Measurements from ENCODE around the gene PPP1R12B.
"Not testable (repeated sequence)": the region's sequence is repeated elsewhere in the genome, so short reads cannot be mapped to it uniquely, and the experiment has no call there.

The PPP1R12B gene

GRCh38 chr1:202552615-202553014 is 204.1 kb downstream of the PPP1R12B start:
- not testable (repeated sequence) for H3K4me3 Mint-ChIP-seq; DNase-seq (ENCODE audit: low spot score in 2 of 2); ATAC-seq; H3K36me3 Mint-ChIP-seq; H3K27ac Mint-ChIP-seq; H3K9me3 Mint-ChIP-seq; H3K4me1 Mint-ChIP-seq

- not testable (repeated sequence) for ATAC-seq; H3K9me3 Mint-ChIP-seq; H3K4me1 Mint-ChIP-seq; H3K27ac Mint-ChIP-seq; H3K36me3 Mint-ChIP-seq; H3K4me3 Mint-ChIP-seq; DNase-seq (ENCODE audit: low spot score in 2 of 2)
Observed at GRCh38 chr1:202553078-202553477, 204.6 kb downstream of the PPP1R12B start.

DNA sequence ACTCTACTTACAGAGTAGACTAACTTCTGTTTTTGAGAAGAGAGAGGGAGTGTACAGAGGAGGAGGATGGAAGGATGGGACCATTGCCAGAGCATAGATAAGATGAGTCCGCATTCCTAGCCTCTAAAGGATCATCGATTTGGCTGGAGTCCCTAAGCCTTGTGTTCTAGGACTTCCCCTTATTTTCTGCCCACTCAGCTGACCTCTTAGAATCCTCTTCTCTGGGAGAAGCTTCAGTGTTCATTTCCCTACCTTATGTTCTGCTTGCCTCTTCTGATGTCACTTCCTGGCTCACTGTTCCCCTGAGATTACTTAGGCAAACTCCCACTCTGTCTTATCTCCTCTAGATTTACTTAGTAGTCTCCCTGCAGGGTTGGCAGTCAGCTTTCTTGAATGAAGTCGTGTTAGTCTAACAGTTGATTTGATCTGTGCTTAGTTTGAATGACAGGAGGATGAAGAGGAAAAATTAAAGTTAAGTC is 205.1 kb downstream of the PPP1R12B start:
- Mint-ChIP-seq H3K4me1 (no peaks in the 10 kb centered on the region), H3K4me3 (no peak overlapping the region), H3K36me3 (no peaks in the 10 kb centered on the region), H3K27ac (no peak overlapping the region), H3K9me3 (no peaks in the 10 kb centered on the region)
- no peak for DNase-seq (ENCODE audit: low spot score in 2 of 2)
- no peak for ATAC-seq

DNA sequence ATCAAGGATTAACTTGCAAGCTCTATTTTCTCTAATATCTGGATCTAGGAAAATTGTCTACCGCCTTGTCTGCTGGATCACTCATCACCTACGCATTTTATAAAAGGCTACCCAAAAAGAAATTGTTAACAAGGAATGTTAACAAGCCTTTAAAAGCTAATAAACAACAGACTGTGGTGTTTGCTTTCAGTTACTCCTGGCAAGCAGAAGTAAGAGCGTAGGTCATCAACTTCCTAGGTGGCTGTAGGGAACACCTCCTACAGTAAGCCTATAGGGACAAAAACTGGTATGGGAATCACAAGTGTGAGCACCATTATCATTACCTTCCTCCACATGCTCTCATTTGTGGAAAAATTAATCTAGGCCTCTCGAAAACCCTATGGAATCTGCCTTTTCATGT is 206.1 kb downstream of the PPP1R12B start:
- not testable (repeated sequence) for H3K4me1 Mint-ChIP-seq; H3K27ac Mint-ChIP-seq; DNase-seq (ENCODE audit: low spot score in 2 of 2); H3K4me3 Mint-ChIP-seq; ATAC-seq; H3K9me3 Mint-ChIP-seq; H3K36me3 Mint-ChIP-seq

DNA sequence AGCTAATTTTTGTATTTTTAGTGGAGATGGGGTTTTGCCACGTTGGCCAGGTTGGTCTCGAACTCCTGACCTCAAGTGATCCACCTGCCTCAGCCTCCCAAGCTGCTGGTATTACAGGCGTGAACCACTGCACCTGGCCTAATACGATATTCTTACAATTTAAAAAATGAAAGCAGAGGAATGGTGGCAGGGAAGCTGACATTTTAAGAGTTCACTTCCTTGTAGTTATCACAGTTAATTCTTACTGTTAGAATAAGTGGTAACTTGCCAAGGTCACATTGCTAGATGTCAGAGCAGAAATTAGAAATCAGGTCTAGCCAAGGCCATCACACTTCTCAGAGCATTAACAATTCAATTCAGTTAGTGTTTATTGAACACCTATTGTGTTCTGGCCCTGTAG is 207.5 kb downstream of the PPP1R12B start:
- DNase-seq (ENCODE audit: low spot score in 2 of 2); H3K4me3 Mint-ChIP-seq; H3K36me3 Mint-ChIP-seq; H3K4me1 Mint-ChIP-seq; ATAC-seq; H3K9me3 Mint-ChIP-seq; H3K27ac Mint-ChIP-seq: not testable (repeated sequence)

GRCh38 chr1:202557662-202558061 is 209.2 kb downstream of the PPP1R12B start:
- H3K4me1 Mint-ChIP-seq; H3K9me3 Mint-ChIP-seq; H3K36me3 Mint-ChIP-seq; H3K27ac Mint-ChIP-seq; ATAC-seq; H3K4me3 Mint-ChIP-seq; DNase-seq (ENCODE audit: low spot score in 2 of 2): not testable (repeated sequence)

GRCh38 chr1:202561240-202561639 is 212.7 kb downstream of the PPP1R12B start:
- Mint-ChIP-seq H3K36me3 (no peaks in the 10 kb centered on the region), H3K27ac (no peak overlapping the region), H3K4me3 (no peak overlapping the region), H3K9me3 (no peaks in the 10 kb centered on the region), H3K4me1 (peaks cover 20% of the 10 kb centered on the region)
- no peak for DNase-seq (ENCODE audit: low spot score in 2 of 2)
- ATAC-seq: no peak

DNA sequence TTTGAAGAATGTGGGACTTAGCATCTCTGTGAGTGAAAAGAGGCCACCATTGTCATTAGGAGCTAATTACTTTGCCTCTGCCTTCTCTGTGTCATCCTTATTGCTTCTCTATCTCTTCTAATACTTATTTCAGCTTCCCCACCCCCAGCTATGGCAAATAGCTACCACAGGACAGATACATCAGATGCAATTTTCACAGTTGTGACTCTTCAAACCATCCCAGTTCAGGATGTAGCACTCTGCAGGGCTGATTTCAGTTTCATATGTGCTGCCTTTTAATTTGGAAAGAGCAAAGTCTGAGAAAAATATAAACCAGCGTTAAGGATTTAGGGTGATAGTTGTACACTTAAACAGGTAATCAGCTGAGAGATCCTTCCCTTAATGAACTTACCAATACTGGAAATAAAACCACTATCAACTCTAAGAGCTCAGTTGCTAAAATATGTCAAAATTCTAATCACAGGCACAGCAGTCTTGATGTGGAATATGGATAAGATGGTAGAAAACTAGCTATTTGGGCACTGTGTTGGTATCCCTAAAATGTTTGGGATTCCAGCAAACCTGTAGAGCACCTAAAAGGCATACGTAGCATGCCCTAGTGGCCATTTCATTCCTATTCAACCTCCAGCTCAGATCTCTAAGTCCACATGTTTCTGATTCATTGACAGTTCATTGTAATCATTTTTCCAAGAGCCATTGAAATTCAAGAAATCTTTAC is 213.4 kb downstream of the PPP1R12B start:
- Mint-ChIP-seq H3K27ac (no peak overlapping the region), H3K9me3 (no peaks in the 10 kb centered on the region), H3K4me1 (peaks cover 20% of the 10 kb centered on the region), H3K36me3 (no peaks in the 10 kb centered on the region), H3K4me3 (no peak overlapping the region)
- DNase-seq (ENCODE audit: low spot score in 2 of 2) (no peak), ATAC-seq (no peak)

GRCh38 chr1:202562444-202563060 is 214.1 kb downstream of the PPP1R12B start:
- ATAC-seq (no peak), DNase-seq (ENCODE audit: low spot score in 2 of 2) (no peak)
- Mint-ChIP-seq H3K4me1 (peaks cover 20% of the 10 kb centered on the region), H3K9me3 (no peaks in the 10 kb centered on the region), H3K36me3 (no peaks in the 10 kb centered on the region), H3K4me3 (no peak overlapping the region), H3K27ac (no peak overlapping the region)

GRCh38 chr1:202563818-202564217 is 215.3 kb downstream of the PPP1R12B start:
- H3K4me1 Mint-ChIP-seq: peaks cover 20% of the 10 kb centered on the region
- no peaks in the 10 kb centered on the region for H3K36me3 Mint-ChIP-seq
- ATAC-seq: no peak
- no peak overlapping the region for H3K27ac Mint-ChIP-seq
- no peaks in the 10 kb centered on the region for H3K9me3 Mint-ChIP-seq
- no peak overlapping the region for H3K4me3 Mint-ChIP-seq
- DNase-seq (ENCODE audit: low spot score in 2 of 2): no peak

GRCh38 chr1:202564958-202565495 is 216.5 kb downstream of the PPP1R12B start:
- no peak overlapping the region for H3K27ac Mint-ChIP-seq
- peaks cover 20% of the 10 kb centered on the region for H3K4me1 Mint-ChIP-seq
- H3K36me3 Mint-ChIP-seq: no peaks in the 10 kb centered on the region
- no peak overlapping the region for H3K4me3 Mint-ChIP-seq
- no peaks in the 10 kb centered on the region for H3K9me3 Mint-ChIP-seq
- ATAC-seq (peak; percentile 68), DNase-seq (ENCODE audit: low spot score in 2 of 2) (no peak)

- no peaks in the 10 kb centered on the region for H3K36me3 Mint-ChIP-seq
- H3K9me3 Mint-ChIP-seq: no peaks in the 10 kb centered on the region
Observed at GRCh38 chr1:202565890-202566602, 217.5 kb downstream of the PPP1R12B start.

GRCh38 chr1:202567738-202568137 is 219.2 kb downstream of the PPP1R12B start:
- H3K9me3 Mint-ChIP-seq: no peaks in the 10 kb centered on the region
- ATAC-seq (no peak), DNase-seq (ENCODE audit: low spot score in 2 of 2) (no peak)
- no peaks in the 10 kb centered on the region for H3K36me3 Mint-ChIP-seq
- no peak overlapping the region for H3K4me3 Mint-ChIP-seq
- no peak overlapping the region for H3K27ac Mint-ChIP-seq
- H3K4me1 Mint-ChIP-seq: peaks cover 15% of the 10 kb centered on the region

More at GRCh38 chr1:202565890-202566602, 217.5 kb downstream of the PPP1R12B start:
- DNase-seq (ENCODE audit: low spot score in 2 of 2) (peak in 1 of 2 donors; percentile 52), ATAC-seq (peak; percentile 74)
- Mint-ChIP-seq H3K4me3 (no peak overlapping the region), H3K4me1 (peaks cover 20% of the 10 kb centered on the region), H3K27ac (no peak overlapping the region)

DNA sequence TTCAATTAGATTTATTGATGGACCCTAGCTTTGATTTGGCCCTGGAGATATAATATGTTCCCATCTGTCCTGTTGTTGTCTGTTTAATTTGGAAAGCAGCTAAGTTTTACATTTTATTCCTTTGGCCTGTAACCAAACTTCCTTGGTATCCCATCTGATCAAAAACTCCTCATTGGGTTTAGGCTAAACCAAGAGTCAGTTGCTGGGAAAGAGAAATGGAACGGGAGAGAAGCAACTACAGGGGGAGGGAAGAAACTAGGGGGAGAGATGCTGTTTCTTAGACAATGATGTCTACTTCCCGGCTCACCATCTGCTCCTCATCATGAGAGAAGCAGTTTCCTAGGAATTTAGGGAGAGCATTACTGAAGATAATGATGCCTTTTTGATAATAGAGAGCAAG is 219.9 kb downstream of the PPP1R12B start:
- Mint-ChIP-seq H3K9me3 (no peaks in the 10 kb centered on the region), H3K4me1 (peaks cover 15% of the 10 kb centered on the region), H3K36me3 (no peaks in the 10 kb centered on the region), H3K27ac (no peak overlapping the region), H3K4me3 (no peak overlapping the region)
- ATAC-seq (no peak), DNase-seq (ENCODE audit: low spot score in 2 of 2) (no peak)

DNA sequence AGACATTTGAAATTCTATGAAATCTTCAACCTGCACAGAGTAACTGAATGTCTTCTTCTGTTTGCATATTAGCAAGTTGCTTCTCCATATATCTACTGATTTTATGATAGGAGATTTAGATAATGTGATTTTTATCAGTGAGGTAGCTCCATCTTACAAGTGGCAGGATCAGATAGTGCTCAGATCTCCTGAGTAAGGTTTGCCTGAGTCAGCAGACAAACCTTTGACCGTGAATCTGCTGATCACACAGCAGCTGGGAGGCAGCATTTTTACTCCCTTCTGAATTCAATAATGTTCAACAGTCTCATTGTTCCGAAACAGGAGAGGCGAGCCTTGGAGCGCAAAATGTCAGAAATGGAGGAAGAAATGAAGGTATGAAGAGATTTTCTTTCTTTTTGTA is 220.3 kb downstream of the PPP1R12B start:
- Mint-ChIP-seq H3K27ac (no peak overlapping the region), H3K4me1 (peaks cover 15% of the 10 kb centered on the region), H3K4me3 (no peak overlapping the region), H3K9me3 (no peaks in the 10 kb centered on the region), H3K36me3 (no peaks in the 10 kb centered on the region)
- ATAC-seq: no peak
- DNase-seq (ENCODE audit: low spot score in 2 of 2): no peak

Data from stimulated activated effector memory CD8-positive, alpha-beta T cell treated with anti-CD3 and anti-CD28 coated beads, Interleukin-12 subunit alpha, Interleukin-12 subunit beta, amount 100 ng/mL, for 72 hours (primary cell).